Transverse colon (tissue), 3 donors: ENCODE measurements around the gene SLC3A2.
"Not testable (repeated sequence)": the region's sequence is repeated elsewhere in the genome, so short reads cannot be mapped to it uniquely, and the experiment has no call there.

Source experiments
- EP300 ChIP-seq: sonication (generic); formaldehyde crosslinking; IDR thresholded peaks from one replicate; pipeline ENCODE4 v1.6.1; 2017; ENCODE audit warnings: antibody characterized with exemption, low read depth
- POLR2A ChIP-seq: fragments of 450-650 bp; IDR thresholded peaks from one replicate; pipeline ENCODE4 v1.6.1; 2016; ENCODE audit warnings: antibody characterized with exemption, mild to moderate bottlenecking, moderate library complexity
- TF ChIP-seq, protein P1 (sequence below), 5 experiments: fragments of 200-600 bp in 3 of 5; fragments of 450-650 bp in 2 of 5; sonication (generic) in 3 of 5; IDR thresholded peaks; 1 replicate in 2 of 5; 2 replicates in 3 of 5; pipeline ENCODE4 v1.5.1; 2016 to 2017; ENCODE audit warnings: antibody characterized with exemption in 5 of 5, inconsistent platforms in 3 of 5, mild to moderate bottlenecking in 2 of 5, moderate library complexity in 1 of 5

DNA sequence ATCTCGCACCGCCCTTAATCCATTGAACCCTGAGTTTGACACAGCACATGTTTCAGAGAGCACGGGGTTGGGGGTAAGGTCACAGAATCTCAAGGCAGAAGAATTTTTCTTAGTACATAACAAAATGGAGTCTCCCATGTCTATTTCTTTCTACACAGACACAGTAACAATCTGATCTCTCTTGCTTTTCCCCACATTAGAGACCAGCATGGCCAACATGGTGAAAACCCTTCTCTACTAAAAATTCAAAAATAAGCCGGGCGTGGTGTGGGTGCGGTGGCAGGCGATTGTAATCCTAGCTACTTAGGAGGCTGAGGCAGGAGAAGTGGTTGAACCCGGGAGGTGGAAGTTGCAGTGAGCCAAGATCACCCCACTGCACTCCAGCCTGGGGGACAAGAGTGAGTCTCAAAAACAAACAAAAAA is 21.4 kb upstream of the SLC3A2 start:
- not testable (repeated sequence) for TF ChIP-seq EP300, POLR2A
- TF ChIP-seq, protein P1, sequence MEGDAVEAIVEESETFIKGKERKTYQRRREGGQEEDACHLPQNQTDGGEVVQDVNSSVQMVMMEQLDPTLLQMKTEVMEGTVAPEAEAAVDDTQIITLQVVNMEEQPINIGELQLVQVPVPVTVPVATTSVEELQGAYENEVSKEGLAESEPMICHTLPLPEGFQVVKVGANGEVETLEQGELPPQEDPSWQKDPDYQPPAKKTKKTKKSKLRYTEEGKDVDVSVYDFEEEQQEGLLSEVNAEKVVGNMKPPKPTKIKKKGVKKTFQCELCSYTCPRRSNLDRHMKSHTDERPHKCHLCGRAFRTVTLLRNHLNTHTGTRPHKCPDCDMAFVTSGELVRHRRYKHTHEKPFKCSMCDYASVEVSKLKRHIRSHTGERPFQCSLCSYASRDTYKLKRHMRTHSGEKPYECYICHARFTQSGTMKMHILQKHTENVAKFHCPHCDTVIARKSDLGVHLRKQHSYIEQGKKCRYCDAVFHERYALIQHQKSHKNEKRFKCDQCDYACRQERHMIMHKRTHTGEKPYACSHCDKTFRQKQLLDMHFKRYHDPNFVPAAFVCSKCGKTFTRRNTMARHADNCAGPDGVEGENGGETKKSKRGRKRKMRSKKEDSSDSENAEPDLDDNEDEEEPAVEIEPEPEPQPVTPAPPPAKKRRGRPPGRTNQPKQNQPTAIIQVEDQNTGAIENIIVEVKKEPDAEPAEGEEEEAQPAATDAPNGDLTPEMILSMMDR (IDR thresholded peaks at IDR 0.05), result not testable (repeated sequence)
